ENCODE data around the gene PPM1F. TPM values are rescaled to one million over a fixed set of nuclear protein-coding genes. Genes with fewer than 3 reads are reported as not detected.

Gene PPM1F
- total RNA-seq, 4 donors from 2014 or later: 13.8 to 28.9 (median 21.0) TPM

- no peak overlapping the region for H3K27ac ChIP-seq
- no peak for TF ChIP-seq POLR2A (IDR thresholded peaks at IDR 0.05)
- TF ChIP-seq, protein P1, sequence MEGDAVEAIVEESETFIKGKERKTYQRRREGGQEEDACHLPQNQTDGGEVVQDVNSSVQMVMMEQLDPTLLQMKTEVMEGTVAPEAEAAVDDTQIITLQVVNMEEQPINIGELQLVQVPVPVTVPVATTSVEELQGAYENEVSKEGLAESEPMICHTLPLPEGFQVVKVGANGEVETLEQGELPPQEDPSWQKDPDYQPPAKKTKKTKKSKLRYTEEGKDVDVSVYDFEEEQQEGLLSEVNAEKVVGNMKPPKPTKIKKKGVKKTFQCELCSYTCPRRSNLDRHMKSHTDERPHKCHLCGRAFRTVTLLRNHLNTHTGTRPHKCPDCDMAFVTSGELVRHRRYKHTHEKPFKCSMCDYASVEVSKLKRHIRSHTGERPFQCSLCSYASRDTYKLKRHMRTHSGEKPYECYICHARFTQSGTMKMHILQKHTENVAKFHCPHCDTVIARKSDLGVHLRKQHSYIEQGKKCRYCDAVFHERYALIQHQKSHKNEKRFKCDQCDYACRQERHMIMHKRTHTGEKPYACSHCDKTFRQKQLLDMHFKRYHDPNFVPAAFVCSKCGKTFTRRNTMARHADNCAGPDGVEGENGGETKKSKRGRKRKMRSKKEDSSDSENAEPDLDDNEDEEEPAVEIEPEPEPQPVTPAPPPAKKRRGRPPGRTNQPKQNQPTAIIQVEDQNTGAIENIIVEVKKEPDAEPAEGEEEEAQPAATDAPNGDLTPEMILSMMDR (IDR thresholded peaks at IDR 0.05): no peak
Observed at GRCh38 chr22:21919526-21920307, 32.9 kb downstream of the PPM1F start.

GRCh38 chr22:21918466-21919185 is 34.0 kb downstream of the PPM1F start:
- TF ChIP-seq, protein P1 (IDR thresholded peaks at IDR 0.05): no peak
- TF ChIP-seq POLR2A (IDR thresholded peaks at IDR 0.05): no peak
- no peak overlapping the region for H3K27ac ChIP-seq
- H3K4me1 ChIP-seq: peaks cover 0 to 6% (median 0%) of the 10 kb centered on the region in 4 donors

More at GRCh38 chr22:21919526-21920307, 32.9 kb downstream of the PPM1F start:
- H3K27me3 ChIP-seq: no peaks in the 10 kb centered on the region
- H3K9me3 ChIP-seq: no peaks in the 10 kb centered on the region
- no peak overlapping the region for H3K4me3 ChIP-seq
- peaks cover 0 to 6% (median 0%) of the 10 kb centered on the region in 4 donors for H3K4me1 ChIP-seq
- DNase-seq: no peak
- peaks cover 0 to 16% (median 0%) of the 10 kb centered on the region in 3 donors for H3K36me3 ChIP-seq

GRCh38 chr22:21917959-21918261 is 34.7 kb downstream of the PPM1F start:
- DNase-seq: no peak
- no peak overlapping the region for H3K27ac ChIP-seq
- no peak for TF ChIP-seq POLR2A (IDR thresholded peaks at IDR 0.05)
- TF ChIP-seq, protein P1 (IDR thresholded peaks at IDR 0.05): no peak
- H3K27me3 ChIP-seq: no peaks in the 10 kb centered on the region
- peaks cover 0 to 12% (median 0%) of the 10 kb centered on the region in 3 donors for H3K36me3 ChIP-seq
- no peak overlapping the region for H3K4me3 ChIP-seq
- H3K4me1 ChIP-seq: peaks cover 0 to 6% (median 0%) of the 10 kb centered on the region in 4 donors
- no peaks in the 10 kb centered on the region for H3K9me3 ChIP-seq

More at GRCh38 chr22:21918466-21919185, 34.0 kb downstream of the PPM1F start:
- no peak overlapping the region for H3K4me3 ChIP-seq
- no peak for DNase-seq
- peaks cover 0 to 16% (median 0%) of the 10 kb centered on the region in 3 donors for H3K36me3 ChIP-seq
- no peaks in the 10 kb centered on the region for H3K27me3 ChIP-seq
- H3K9me3 ChIP-seq: no peaks in the 10 kb centered on the region

DNA sequence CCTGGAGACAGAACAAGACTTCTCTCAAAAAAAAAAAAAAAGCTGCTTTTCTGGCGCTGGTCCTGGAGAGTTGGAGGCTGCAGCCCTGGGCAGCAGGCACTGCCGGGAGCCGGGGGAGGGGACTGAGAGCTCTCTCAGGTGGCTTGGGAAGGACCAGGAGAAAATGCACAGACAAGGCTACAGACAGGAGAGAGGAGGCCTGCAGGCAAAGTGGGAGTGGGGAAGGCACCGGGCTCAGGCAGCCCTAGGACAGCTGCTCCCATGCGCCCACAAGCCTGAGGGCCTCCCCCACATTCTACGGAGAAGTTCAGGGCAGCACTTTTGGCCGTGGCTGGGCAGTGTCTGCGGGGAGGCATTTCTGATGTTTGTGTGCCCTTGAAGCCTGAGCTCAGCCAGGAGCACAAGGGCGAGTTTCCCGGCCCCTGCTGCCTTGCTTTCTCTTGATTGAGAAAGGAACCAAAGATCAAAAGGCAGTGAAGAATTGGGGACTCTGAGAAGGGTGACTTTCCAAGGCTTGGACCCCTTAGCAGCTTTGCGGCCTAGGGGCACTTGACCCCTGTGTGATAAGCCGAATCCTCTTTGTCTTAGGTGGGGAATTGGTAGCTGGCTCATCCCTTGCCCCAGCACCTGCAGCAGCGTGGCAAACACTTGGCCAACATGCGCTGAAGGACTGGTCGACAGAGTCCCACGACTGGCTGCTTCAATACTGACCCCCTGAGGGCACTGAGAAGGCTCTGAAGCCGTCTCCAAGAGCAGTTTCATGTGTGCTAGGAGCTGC is 35.3 kb downstream of the PPM1F start:
- TF ChIP-seq POLR2A (IDR thresholded peaks at IDR 0.05): no peak
- TF ChIP-seq, protein P1 (IDR thresholded peaks at IDR 0.05): no peak

GRCh38 chr22:21916309-21916918 is 36.2 kb downstream of the PPM1F start:
- Histone ChIP-seq H3K9me3 (no peaks in the 10 kb centered on the region), H3K27me3 (no peaks in the 10 kb centered on the region), H3K27ac (no peak overlapping the region), H3K4me3 (no peak overlapping the region), H3K4me1 (peaks cover 0 to 6% (median 0%) of the 10 kb centered on the region in 4 donors), H3K36me3 (peaks cover 0 to 8% (median 0%) of the 10 kb centered on the region in 3 donors)
- no peak for TF ChIP-seq POLR2A (IDR thresholded peaks at IDR 0.05)
- TF ChIP-seq, protein P1 (IDR thresholded peaks at IDR 0.05): no peak
- no peak for DNase-seq

More for the DNA sequence above, 35.3 kb downstream of the PPM1F start:
- Histone ChIP-seq H3K27me3 (no peaks in the 10 kb centered on the region), H3K4me1 (peaks cover 0 to 6% (median 0%) of the 10 kb centered on the region in 4 donors), H3K9me3 (no peaks in the 10 kb centered on the region), H3K27ac (no peak overlapping the region), H3K36me3 (peaks cover 0 to 8% (median 0%) of the 10 kb centered on the region in 3 donors), H3K4me3 (no peak overlapping the region)
- DNase-seq: no peak

All from Peyer's patch (tissue), 4 donors.